ENCODE data around the gene NDUFS3.
A peak's percentile ranks its signal among the peaks of the same experiment; 100 is the strongest.

Gene NDUFS3

GRCh38 chr11:47616726-47617416 is 38.0 kb downstream of the NDUFS3 start:
- peak; percentile 85 for DNase-seq (ENCODE audit: low read depth)
- no peak overlapping the region for H3K4me3 ChIP-seq (ENCODE audit: low read length)
- peak; percentile 99 for TF ChIP-seq CTCF (conservative IDR thresholded peaks at IDR 0.05; ENCODE audit: low read length)

DNA sequence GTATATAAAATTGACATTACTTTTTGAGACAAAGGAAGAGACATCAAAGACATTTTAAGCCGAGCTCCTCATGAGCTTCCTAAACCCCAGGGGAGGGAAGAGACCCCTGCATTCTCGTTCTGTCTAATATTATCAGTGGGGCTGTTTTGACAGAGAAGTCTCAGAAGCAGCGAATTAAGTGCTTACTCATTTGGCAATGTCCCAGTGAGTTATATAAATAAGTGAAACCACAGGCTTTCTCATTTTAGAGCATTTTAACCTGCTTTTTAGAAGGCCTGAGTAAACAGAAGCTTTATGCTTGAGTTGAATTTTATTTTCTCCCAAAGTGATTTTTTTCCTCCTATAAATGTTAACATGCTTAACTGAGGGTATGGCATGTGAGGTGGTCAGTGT is 38.5 kb downstream of the NDUFS3 start:
- peak; percentile 65 for DNase-seq (ENCODE audit: low read depth)
- no peak overlapping the region for H3K4me3 ChIP-seq (ENCODE audit: low read length)
- TF ChIP-seq CTCF (conservative IDR thresholded peaks at IDR 0.05; ENCODE audit: low read length) = no peak

GRCh38 chr11:47620836-47621378 is 42.0 kb downstream of the NDUFS3 start:
- no peak for TF ChIP-seq CTCF (conservative IDR thresholded peaks at IDR 0.05; ENCODE audit: low read length)

DNA sequence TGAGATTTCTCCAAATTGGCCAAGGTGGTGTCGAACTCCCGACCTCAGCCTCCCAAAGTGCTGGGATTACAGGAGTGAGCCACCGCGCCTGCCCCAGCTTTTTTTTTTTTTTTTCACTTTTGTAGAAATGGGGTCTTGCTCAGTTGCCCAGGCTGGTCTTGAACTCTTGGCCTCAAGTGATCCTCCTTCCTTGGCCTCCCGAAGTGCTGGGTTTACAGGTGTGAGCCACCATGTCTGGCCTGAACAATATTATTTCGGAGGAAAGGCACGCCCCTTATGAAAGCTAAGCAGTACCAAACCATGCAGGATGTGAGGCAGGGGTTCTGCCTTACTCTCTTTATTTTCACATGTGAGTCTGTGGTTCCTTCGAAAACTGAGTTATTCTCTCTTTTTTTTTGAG is 47.4 kb downstream of the NDUFS3 start:
- no peak for DNase-seq (ENCODE audit: low read depth)
- TF ChIP-seq CTCF (conservative IDR thresholded peaks at IDR 0.05; ENCODE audit: low read length) = no peak
- H3K4me3 ChIP-seq (ENCODE audit: low read length) = no peak overlapping the region

More at GRCh38 chr11:47620836-47621378, 42.0 kb downstream of the NDUFS3 start:
- no peak for DNase-seq (ENCODE audit: low read depth)
- no peak overlapping the region for H3K4me3 ChIP-seq (ENCODE audit: low read length)

- no peak for DNase-seq (ENCODE audit: low read depth)
- TF ChIP-seq CTCF (conservative IDR thresholded peaks at IDR 0.05; ENCODE audit: low read length) = no peak
- H3K4me3 ChIP-seq (ENCODE audit: low read length) = no peak overlapping the region
These were observed 49.2 kb downstream of the NDUFS3 start for GRCh38 chr11:47628026-47628425.

DNA sequence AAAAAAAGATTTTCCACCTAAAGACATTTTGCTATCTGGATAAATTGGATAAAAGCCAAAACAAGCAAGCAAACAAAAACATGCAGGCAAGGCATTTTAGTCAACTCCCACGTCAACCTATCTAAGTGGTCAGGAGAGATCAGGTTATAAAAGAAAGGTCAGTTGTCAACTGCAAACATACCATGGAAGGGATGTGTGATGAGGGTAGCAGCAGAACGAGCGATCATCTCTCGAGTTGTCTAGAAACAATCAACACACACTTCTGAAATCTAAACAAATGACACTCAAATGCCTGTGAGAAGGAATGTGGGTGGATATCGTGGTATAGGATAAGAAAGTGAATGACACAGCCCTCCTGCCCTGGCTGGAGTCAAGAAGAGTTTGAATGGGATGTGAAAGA is 52.6 kb downstream of the NDUFS3 start:
- H3K4me3 ChIP-seq (ENCODE audit: low read length) = no peak overlapping the region
- no peak for DNase-seq (ENCODE audit: low read depth)
- TF ChIP-seq CTCF (conservative IDR thresholded peaks at IDR 0.05; ENCODE audit: low read length) = no peak

Data from AG10803 (cell line).